PFSK-1 (cell line): ENCODE data around the gene CAB39L.

ENCODE experiments used
- FOXP2 ChIP-seq: optimal IDR thresholded peaks from 2 replicates; pipeline ENCODE3; 2011; ENCODE audit warnings: borderline replicate concordance, control low read depth, inconsistent platforms; ENCODE audit not compliant: insufficient read depth; ENCODE audit errors: extremely low read length, extremely low read depth
- POLR2AphosphoS5 ChIP-seq: IDR thresholded peaks from 2 replicates; pipeline ENCODE4 v1.6.1; 2012; ENCODE audit warnings: low read depth, mild to moderate bottlenecking, control low read depth, low read length, moderate library complexity
- SIN3A ChIP-seq: IDR thresholded peaks from 2 replicates; pipeline ENCODE4 v1.6.1; 2012; ENCODE audit warnings: mild to moderate bottlenecking, low read length, moderate library complexity, borderline replicate concordance; ENCODE audit not compliant: insufficient read depth
- TAF1 ChIP-seq: IDR thresholded peaks from 2 replicates; pipeline ENCODE4 v1.6.1; 2012; ENCODE audit warnings: low read length, control low read depth, borderline replicate concordance; ENCODE audit not compliant: insufficient read depth
- TF ChIP-seq, protein P1 (sequence below), 2 experiments: IDR thresholded peaks; 2 replicates each; pipeline versions ENCODE4 v1.6.1 to v1.8.0; 2011 to 2012; ENCODE audit warnings: low read depth in 2 of 2, low read length in 2 of 2, control low read depth in 1 of 2, inconsistent platforms in 1 of 2, mild to moderate bottlenecking in 1 of 2, moderate library complexity in 1 of 2; ENCODE audit not compliant: insufficient read depth in 1 of 2

Gene CAB39L

DNA sequence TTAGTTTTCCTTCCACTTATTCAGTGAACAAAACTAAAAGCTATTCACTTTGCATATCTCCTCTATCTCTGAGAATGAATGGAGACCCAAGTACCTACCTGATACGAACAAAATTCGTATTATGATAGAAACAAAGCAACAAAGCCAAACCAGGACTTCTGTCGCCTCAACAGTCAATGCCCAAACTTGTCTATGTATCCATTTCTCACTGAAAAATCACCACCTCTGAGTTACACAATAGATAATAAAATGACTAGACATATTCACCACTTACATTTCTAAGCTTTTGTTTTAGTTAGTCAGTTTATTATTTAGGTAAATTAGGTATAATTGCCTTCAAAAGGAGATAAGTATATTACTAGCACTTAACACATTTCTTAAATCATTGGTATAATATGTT, 67.7 kb downstream of the CAB39L start:
- TF ChIP-seq, protein P1, sequence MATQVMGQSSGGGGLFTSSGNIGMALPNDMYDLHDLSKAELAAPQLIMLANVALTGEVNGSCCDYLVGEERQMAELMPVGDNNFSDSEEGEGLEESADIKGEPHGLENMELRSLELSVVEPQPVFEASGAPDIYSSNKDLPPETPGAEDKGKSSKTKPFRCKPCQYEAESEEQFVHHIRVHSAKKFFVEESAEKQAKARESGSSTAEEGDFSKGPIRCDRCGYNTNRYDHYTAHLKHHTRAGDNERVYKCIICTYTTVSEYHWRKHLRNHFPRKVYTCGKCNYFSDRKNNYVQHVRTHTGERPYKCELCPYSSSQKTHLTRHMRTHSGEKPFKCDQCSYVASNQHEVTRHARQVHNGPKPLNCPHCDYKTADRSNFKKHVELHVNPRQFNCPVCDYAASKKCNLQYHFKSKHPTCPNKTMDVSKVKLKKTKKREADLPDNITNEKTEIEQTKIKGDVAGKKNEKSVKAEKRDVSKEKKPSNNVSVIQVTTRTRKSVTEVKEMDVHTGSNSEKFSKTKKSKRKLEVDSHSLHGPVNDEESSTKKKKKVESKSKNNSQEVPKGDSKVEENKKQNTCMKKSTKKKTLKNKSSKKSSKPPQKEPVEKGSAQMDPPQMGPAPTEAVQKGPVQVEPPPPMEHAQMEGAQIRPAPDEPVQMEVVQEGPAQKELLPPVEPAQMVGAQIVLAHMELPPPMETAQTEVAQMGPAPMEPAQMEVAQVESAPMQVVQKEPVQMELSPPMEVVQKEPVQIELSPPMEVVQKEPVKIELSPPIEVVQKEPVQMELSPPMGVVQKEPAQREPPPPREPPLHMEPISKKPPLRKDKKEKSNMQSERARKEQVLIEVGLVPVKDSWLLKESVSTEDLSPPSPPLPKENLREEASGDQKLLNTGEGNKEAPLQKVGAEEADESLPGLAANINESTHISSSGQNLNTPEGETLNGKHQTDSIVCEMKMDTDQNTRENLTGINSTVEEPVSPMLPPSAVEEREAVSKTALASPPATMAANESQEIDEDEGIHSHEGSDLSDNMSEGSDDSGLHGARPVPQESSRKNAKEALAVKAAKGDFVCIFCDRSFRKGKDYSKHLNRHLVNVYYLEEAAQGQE (IDR thresholded peaks at IDR 0.05; ENCODE audit: insufficient read depth in 1 of 2, low read depth in 2 of 2, low read length in 2 of 2), result no peak
- TF ChIP-seq POLR2AphosphoS5, result no peak
- TF ChIP-seq SIN3A, result no peak
- TF ChIP-seq TAF1, result no peak
- no peak for TF ChIP-seq FOXP2

DNA sequence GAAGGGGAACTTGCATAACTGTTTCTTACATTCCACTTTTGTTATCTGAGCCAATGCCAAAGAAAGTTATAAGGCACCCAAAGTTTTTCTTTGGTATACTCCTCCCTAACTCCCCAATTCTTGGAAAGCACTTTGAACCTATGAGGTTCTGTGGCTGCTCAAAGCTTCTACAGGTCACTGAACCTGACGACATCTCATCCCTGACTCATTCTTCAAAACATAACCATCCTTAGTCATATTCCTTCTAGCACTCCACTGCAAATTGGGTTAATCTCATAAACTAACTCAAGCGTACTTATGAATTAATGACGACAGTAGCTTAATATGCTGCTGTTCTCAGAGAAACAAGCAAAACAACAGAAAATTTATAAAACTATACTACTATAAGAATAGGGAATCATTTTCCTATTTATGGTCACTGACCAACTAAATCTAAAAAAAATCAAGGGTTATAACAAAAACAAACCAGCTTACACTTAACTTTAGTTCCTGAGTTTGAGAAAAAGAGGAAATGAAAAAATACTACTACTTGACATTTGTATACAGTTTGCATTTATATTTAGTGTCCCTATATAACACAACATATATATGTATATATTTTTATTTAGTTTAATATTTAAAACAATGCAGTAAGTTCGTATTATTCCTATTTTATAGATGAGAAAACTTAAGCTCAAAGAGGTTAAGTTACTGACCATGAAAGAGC, 69.1 kb downstream of the CAB39L start:
- no peak for TF ChIP-seq SIN3A
- TF ChIP-seq POLR2AphosphoS5, result no peak
- TF ChIP-seq, protein P1 (IDR thresholded peaks at IDR 0.05; ENCODE audit: insufficient read depth in 1 of 2, low read depth in 2 of 2, low read length in 2 of 2), result no peak
- no peak for TF ChIP-seq TAF1
- TF ChIP-seq FOXP2, result no peak

DNA sequence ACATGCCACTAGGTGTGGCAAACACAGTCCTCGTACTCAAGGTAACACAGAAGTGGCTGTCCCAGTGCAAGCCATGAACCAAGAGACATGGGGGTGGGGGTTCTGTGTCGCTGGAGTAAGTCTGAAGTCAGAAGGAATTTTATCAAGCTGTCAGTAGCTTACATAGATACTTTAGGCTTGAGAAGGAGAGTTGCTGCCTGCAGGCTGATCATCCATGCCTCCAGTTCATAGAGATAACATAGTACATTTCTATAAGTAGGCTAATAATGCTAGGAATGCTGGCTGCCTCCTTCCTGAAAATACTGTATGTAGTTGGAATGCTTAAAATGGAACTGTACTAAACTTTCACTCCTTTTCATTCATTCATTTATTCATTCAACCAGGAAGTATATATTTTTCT, 70.1 kb downstream of the CAB39L start:
- no peak for TF ChIP-seq TAF1
- no peak for TF ChIP-seq SIN3A
- no peak for TF ChIP-seq POLR2AphosphoS5
- TF ChIP-seq, protein P1 (IDR thresholded peaks at IDR 0.05; ENCODE audit: insufficient read depth in 1 of 2, low read depth in 2 of 2, low read length in 2 of 2), result no peak
- no peak for TF ChIP-seq FOXP2

DNA sequence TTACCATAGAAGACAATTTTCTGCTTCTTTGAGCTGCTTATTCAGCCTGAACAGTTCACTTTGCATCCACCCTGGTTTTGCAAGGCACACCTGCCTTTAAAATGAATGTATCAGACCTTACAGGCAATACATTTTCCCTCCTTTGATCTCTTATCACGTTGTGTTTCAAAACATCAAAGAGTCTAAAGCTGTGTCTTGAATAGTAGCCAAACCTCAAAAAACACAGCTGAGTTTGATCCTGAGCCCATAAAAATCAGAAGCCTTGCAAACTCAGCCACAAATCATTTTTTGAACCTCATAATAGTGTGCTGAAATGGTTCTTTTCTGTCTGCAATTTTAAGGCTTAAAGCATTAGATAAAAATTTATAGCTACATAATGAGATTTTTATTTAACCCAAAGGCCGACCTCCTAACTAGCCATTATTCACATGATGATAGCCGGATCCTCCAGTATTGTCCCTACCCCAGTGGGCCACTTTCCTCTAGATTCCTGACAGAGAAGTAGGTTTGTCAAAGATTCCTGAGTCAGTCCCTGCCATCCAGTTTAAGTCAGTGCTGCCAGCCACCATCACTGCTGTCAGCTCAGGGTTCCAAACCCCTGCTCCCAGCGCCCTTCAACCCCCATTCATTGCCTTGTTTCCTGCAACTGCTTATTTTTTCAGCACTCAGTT, 71.8 kb downstream of the CAB39L start:
- no peak for TF ChIP-seq POLR2AphosphoS5
- no peak for TF ChIP-seq SIN3A
- TF ChIP-seq TAF1, result no peak
- TF ChIP-seq, protein P1 (IDR thresholded peaks at IDR 0.05; ENCODE audit: insufficient read depth in 1 of 2, low read depth in 2 of 2, low read length in 2 of 2), result no peak
- TF ChIP-seq FOXP2, result no peak

DNA sequence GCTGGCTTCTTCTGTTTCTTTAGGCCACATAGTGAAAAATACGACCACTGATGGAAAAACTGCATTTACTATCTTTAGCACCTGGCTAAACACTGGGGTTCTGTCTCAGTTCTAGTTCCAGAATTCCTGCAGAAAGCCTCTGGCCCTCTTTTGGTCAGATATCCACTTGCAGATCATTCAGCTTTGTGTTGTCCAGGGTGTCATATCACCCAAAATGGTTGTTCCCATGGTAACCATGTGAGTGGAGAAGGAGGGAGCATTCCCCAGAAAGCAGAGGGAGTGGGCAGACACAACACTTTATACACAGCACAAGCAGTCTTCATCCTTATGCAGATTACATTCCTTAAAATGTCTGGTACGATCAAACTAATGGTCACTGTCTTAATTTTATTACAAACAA, 73.5 kb downstream of the CAB39L start:
- TF ChIP-seq POLR2AphosphoS5, result no peak
- no peak for TF ChIP-seq SIN3A
- TF ChIP-seq, protein P1 (IDR thresholded peaks at IDR 0.05; ENCODE audit: insufficient read depth in 1 of 2, low read depth in 2 of 2, low read length in 2 of 2), result no peak
- no peak for TF ChIP-seq TAF1
